Prostate gland (tissue), 2 donors: ENCODE data around the gene KLHL7.

ENCODE experiments used
- POLR2A ChIP-seq: fragments of 450-650 bp; IDR thresholded peaks from one replicate; pipeline ENCODE4 v1.6.1; 2016; ENCODE audit warnings: antibody characterized with exemption, mild to moderate bottlenecking
- TF ChIP-seq, protein P1 (sequence below), 4 experiments: fragments of 200-600 bp in 2 of 4; fragments of 450-650 bp in 2 of 4; sonication (generic) in 2 of 4; IDR thresholded peaks; 1 replicate in 3 of 4; 2 replicates in 1 of 4; pipeline ENCODE4 v1.5.1; 2016 to 2019; ENCODE audit warnings: antibody characterized with exemption in 4 of 4, mild to moderate bottlenecking in 2 of 4, moderate library complexity in 2 of 4

DNA sequence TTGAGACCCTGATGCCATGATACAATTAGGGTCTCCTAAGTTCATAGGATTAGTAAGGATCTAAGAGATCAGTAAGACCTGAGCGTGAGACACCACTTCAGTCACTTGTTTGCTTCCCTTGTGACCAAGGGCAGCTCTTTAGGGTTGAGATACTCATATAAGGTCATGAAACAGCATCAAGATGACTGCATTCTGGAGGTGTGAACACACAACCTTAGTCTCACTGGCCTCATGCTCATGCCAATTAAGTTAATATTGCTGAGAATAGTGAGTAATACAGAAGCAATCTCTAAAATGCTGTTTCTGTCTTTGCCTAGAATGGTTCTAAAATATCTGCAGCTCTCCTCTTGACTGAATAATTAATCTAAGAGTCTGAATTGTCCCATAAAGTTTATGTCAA lies 39.6 kb upstream of the KLHL7 start:
- TF ChIP-seq, protein P1, sequence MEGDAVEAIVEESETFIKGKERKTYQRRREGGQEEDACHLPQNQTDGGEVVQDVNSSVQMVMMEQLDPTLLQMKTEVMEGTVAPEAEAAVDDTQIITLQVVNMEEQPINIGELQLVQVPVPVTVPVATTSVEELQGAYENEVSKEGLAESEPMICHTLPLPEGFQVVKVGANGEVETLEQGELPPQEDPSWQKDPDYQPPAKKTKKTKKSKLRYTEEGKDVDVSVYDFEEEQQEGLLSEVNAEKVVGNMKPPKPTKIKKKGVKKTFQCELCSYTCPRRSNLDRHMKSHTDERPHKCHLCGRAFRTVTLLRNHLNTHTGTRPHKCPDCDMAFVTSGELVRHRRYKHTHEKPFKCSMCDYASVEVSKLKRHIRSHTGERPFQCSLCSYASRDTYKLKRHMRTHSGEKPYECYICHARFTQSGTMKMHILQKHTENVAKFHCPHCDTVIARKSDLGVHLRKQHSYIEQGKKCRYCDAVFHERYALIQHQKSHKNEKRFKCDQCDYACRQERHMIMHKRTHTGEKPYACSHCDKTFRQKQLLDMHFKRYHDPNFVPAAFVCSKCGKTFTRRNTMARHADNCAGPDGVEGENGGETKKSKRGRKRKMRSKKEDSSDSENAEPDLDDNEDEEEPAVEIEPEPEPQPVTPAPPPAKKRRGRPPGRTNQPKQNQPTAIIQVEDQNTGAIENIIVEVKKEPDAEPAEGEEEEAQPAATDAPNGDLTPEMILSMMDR (IDR thresholded peaks at IDR 0.05), result no peak
- no peak for TF ChIP-seq POLR2A
